Heart left ventricle (tissue), 16 donors: ENCODE results near the gene KCP. TPM values are rescaled to one million over a fixed set of nuclear protein-coding genes. Genes with fewer than 3 reads are reported as not detected.
A peak's percentile ranks its signal among the peaks of the same experiment; 100 is the strongest.

Experiments used
- ATAC-seq, 4 donors: fragments of 200-7000 bp; cut with Tn5 transposase; one replicate each; pipeline ENCODE4 v1.9.1; 2020 to 2022; ENCODE audit warnings: moderate library complexity in 4 of 4, mild to moderate bottlenecking in 3 of 4, moderate number of reproducible peaks in 1 of 4
- DNase-seq, 5 donors: peaks; one replicate each; pipeline ENCODE4 v3.0.0-alpha.2; 2020
- H3K27ac ChIP-seq, 12 donors: fragments of 200-600 bp; sonication (generic) in 4 of 12; one replicate each; pipeline versions ENCODE4 v1.5.0 to v1.8.0; 2016 to 2022; ENCODE audit warnings: mild to moderate bottlenecking in 2 of 12
- H3K27me3 ChIP-seq, 9 donors: fragments of 200-600 bp; sonication (generic) in 2 of 9; one replicate each; pipeline versions ENCODE4 v1.5.1 to v1.8.0; 2016 to 2022; ENCODE audit warnings: mild to moderate bottlenecking in 3 of 9
- H3K36me3 ChIP-seq, 9 donors: fragments of 200-600 bp; sonication (generic) in 2 of 9; one replicate each; pipeline versions ENCODE4 v1.5.0 to v1.8.0; 2018 to 2022; ENCODE audit warnings: mild to moderate bottlenecking in 2 of 9
- H3K4me1 ChIP-seq, 12 donors: fragments of 200-600 bp; sonication (generic) in 4 of 12; one replicate each; pipeline versions ENCODE4 v1.5.0 to v1.8.0; 2016 to 2022; ENCODE audit warnings: mild to moderate bottlenecking in 3 of 12
- H3K4me3 ChIP-seq, 12 donors: fragments of 200-600 bp; sonication (generic) in 4 of 12; one replicate each; pipeline versions ENCODE4 v1.5.0 to v1.8.0; 2017 to 2022; ENCODE audit warnings: mild to moderate bottlenecking in 9 of 12, moderate library complexity in 4 of 12
- H3K9me3 ChIP-seq, 12 donors: fragments of 200-600 bp; sonication (generic) in 4 of 12; one replicate each; pipeline versions ENCODE4 v1.5.0 to v1.8.0; 2016 to 2022; ENCODE audit warnings: mild to moderate bottlenecking in 1 of 12
- POLR2A ChIP-seq, 2 donors: fragments of 450-650 bp; IDR thresholded peaks; one replicate each; pipeline ENCODE4 v1.6.1; 2017; ENCODE audit warnings: antibody characterized with exemption in 2 of 2, mild to moderate bottlenecking in 2 of 2, moderate library complexity in 2 of 2
- WGBS, 4 donors: extraction: QIAGEN DNeasy Blood & Tissue Kit in 2 of 4; methylation state at CpG; one replicate each; pipeline versions ENCODE4 v1.1.5 to v1.1.7; 2013 to 2018; 5-methylcytosine and 5-hydroxymethylcytosine counted together
- intact Hi-C, 10 donors: fragments of 100-400 bp; cut with DNase I; formaldehyde crosslinking; loops; one replicate each; pipeline versions ENCODE4 v1.11.1 to v1.14.2; 2022
- polyA plus RNA-seq, 2 donors: library from polyadenylated mRNA; stranded (reverse); fragments of 200-250 nt; gene quantifications; one replicate each; pipeline ENCODE4 v1.2.3, GENCODE V29; 2013
- total RNA-seq, 9 donors: library from RNA; depleted of rRNA in 2 of 9; stranded (reverse); fragments of >200 nt in 2 of 9; fragmentation: NEBNext Ultra II Directional in 3 of 9; extraction: Animal tissue kit (Norgen Biotek cat#: 25700) in 3 of 9; gene quantifications; one replicate each; pipeline versions ENCODE4 v1.1.0 to v1.2.4, GENCODE V29; 2016 to 2023
- TF ChIP-seq, protein P1 (sequence below), 12 donors: fragments of 200-600 bp; sonication (generic) in 4 of 12; IDR thresholded peaks; one replicate each; pipeline versions ENCODE4 v1.5.0 to v1.8.0; 2018 to 2022; ENCODE audit warnings: antibody characterized with exemption in 12 of 12, mild to moderate bottlenecking in 5 of 12
- donor health status: ischemic (EF 13 %, LVEDD 7.1; RV severe dilation, severe dysfunction).
- donor health status: healthy with polysubstance abuse.
- donor health status: DM: no; HTN: yes; CAD: no.
- donor health status: DM: no; HTN: no; CAD: no.
- donor health status: ischemic (EF 25% LVEDD 6.9; RV normal size, moderate dysfunction).
- donor health status: ischemic (EF 25% LVEDD 5.7; RV mildly dilated, moderate dysfunction).
- donor health status: healthy.
- donor health status: DM: yes; HTN: yes; CAD: no.
- donor health status: ischemic (EF 35%, LVEDD 5.7; RV mildly dilated, moderate dysfunction).
- donor health status: nonischemic (EF 11% LVEDD 7.7; RV severe dilation, severe dysfunction).
- donor health status: DM: yes; HTN: yes; CAD: no.
- donor health status: PGD.
- donor health status: ischemic (EF 29% LVEDD 5.4; RV normal size, mild dysfunction).
- donor health status: nonischemic (EF 23%, LVEDD 6.1; RV moderate dilation, normal function).

KCP gene
- total and polyA plus RNA-seq, 11 donors = 0.14 to 1.3 (median 0.29) TPM; not detected in 1

GRCh38 chr7:128838109-128838779 is 72.3 kb downstream of the KCP start:
- intact Hi-C loops = no loop called here
- ATAC-seq (no peak), DNase-seq (peak in 3 of 5 donors; percentile 10 to 62 (median 34))
- H3K27ac ChIP-seq = peak overlapping the region in 10 of 12 donors; percentile 10 to 98 (median 58)
- no peaks in the 10 kb centered on the region for H3K27me3 ChIP-seq
- H3K4me3 ChIP-seq = no peak overlapping the region
- 89 to 91% (median 90%) methylated on average over 13 to 22 of the region's 22 CpGs for WGBS, 4 donors
- H3K4me1 ChIP-seq = peaks cover 0 to 63% (median 26%) of the 10 kb centered on the region in 12 donors
- TF ChIP-seq, protein P1, sequence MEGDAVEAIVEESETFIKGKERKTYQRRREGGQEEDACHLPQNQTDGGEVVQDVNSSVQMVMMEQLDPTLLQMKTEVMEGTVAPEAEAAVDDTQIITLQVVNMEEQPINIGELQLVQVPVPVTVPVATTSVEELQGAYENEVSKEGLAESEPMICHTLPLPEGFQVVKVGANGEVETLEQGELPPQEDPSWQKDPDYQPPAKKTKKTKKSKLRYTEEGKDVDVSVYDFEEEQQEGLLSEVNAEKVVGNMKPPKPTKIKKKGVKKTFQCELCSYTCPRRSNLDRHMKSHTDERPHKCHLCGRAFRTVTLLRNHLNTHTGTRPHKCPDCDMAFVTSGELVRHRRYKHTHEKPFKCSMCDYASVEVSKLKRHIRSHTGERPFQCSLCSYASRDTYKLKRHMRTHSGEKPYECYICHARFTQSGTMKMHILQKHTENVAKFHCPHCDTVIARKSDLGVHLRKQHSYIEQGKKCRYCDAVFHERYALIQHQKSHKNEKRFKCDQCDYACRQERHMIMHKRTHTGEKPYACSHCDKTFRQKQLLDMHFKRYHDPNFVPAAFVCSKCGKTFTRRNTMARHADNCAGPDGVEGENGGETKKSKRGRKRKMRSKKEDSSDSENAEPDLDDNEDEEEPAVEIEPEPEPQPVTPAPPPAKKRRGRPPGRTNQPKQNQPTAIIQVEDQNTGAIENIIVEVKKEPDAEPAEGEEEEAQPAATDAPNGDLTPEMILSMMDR (IDR thresholded peaks at IDR 0.05) = no peak
- no peak for TF ChIP-seq POLR2A (IDR thresholded peaks at IDR 0.05)
- H3K36me3 ChIP-seq = peaks cover 0 to 88% (median 83%) of the 10 kb centered on the region in 9 donors
- no peaks in the 10 kb centered on the region for H3K9me3 ChIP-seq

- no peaks in the 10 kb centered on the region for H3K9me3 ChIP-seq
- peak overlapping the region in 9 of 12 donors; percentile 11 to 98 (median 59) for H3K27ac ChIP-seq
- peaks cover 0 to 3% (median 0%) of the 10 kb centered on the region in 9 donors for H3K27me3 ChIP-seq
- TF ChIP-seq, protein P1 (IDR thresholded peaks at IDR 0.05) = no peak
- no peak for TF ChIP-seq POLR2A (IDR thresholded peaks at IDR 0.05)
- intact Hi-C loops = no loop called here
- peaks cover 0 to 81% (median 76%) of the 10 kb centered on the region in 9 donors for H3K36me3 ChIP-seq
- WGBS, 4 donors = 72 to 94% (median 83%) methylated on average over 4 to 16 of the region's 16 CpGs
- no peak overlapping the region for H3K4me3 ChIP-seq
- H3K4me1 ChIP-seq = peaks cover 0 to 70% (median 32%) of the 10 kb centered on the region in 12 donors
- DNase-seq (peak in 2 of 5 donors; percentile 6 to 54), ATAC-seq (no peak)
Observed at GRCh38 chr7:128837521-128837921, 73.0 kb downstream of the KCP start.

DNA sequence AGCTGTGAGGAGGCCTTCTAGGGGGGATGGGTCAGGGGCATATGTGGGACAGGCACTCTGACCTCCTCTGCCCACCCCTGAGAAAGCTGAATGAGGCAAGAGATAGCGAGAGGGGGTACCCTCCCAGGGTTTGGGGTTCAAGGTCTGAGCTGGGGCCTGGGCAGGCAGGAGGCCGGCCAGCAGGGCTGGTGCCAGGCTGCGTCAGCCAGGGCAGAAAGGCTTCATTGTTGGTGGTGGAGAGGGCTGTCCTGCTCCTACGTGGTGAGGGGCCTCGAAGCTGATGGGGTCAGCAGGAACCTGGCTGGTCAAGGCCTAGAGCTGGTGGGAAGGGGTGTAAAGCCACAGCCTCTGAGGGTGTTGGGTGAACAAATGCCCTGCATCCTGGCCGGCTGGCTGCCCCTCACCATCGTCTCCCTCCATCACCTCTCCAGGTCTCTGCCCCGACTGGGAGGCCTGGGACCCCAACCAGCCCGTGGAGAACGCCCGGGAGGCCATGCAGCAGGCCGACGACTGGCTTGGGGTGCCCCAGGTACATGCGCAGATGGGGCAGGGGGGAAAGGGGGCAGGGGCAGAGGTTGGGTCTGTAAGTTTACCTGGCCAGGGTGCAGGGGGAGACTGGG is 73.7 kb downstream of the KCP start:
- 78 to 94% (median 87%) methylated on average over 9 to 14 of the region's 14 CpGs for WGBS, 4 donors
- Histone ChIP-seq H3K27ac (peak overlapping the region in 11 of 12 donors; percentile 40 to 98 (median 83)), H3K27me3 (peaks cover 0 to 6% (median 0%) of the 10 kb centered on the region in 9 donors), H3K36me3 (peaks cover 0 to 74% (median 69%) of the 10 kb centered on the region in 9 donors), H3K4me3 (no peak overlapping the region), H3K4me1 (peaks cover 0 to 77% (median 36%) of the 10 kb centered on the region in 12 donors), H3K9me3 (no peaks in the 10 kb centered on the region)
- ATAC-seq (no peak), DNase-seq (peak in 1 of 5 donors; percentile 59)
- no peak for TF ChIP-seq POLR2A (IDR thresholded peaks at IDR 0.05)
- TF ChIP-seq, protein P1 (IDR thresholded peaks at IDR 0.05) = no peak
- intact Hi-C loops = no loop called here
